ENCODE results near the gene PLIN5.

DNA sequence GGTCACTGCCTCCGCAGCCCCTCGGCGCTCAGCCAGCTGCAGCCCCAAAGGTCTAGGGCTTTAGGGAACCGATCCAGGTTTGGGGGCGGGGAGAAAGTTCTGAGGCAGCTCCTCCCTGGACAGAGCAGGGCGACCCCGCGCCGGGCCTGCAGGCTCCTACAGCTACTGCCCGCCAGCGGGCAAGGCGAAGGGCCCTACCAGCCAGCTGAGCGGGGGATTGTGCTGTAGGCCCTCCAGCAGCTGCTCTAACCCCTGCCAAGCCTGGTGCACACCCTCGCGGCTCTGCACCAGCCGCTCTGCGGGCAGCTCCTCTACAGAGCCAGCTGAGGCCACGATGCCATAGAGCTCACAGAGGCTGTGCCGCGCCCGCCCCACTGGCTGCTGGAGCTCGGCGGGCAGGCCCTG is 30.7 kb downstream of the PLIN5 start:
- TF ChIP-seq GATA3 (IDR thresholded peaks at IDR 0.05; ENCODE audit: low read depth, low read length) (no peak), GATA2 (IDR thresholded peaks at IDR 0.05; ENCODE audit: low read depth, low read length) (no peak)

Data from SH-SY5Y (cell line).